Fibroblast of pulmonary artery (primary cell): Measurements from ENCODE around the gene ZNF808.
"Not testable (repeated sequence)": the region's sequence is repeated elsewhere in the genome, so short reads cannot be mapped to it uniquely, and the experiment has no call there.

ENCODE experiments used
- DNase-seq: peaks from one replicate; pipeline ENCODE4 v3.0.0-alpha.2; 2010; ENCODE audit warnings: low read depth
- H3K4me3 ChIP-seq: replicated peaks from 2 replicates; pipeline ENCODE4 v1.5.1; 2011; ENCODE audit warnings: low read depth, mild to moderate bottlenecking, control low read depth, low read length, moderate library complexity
- TF ChIP-seq, protein P1 (sequence below): IDR thresholded peaks from 2 replicates; pipeline ENCODE4 v1.5.1; 2011; ENCODE audit warnings: mild to moderate bottlenecking, control low read depth, low read length, inconsistent platforms; ENCODE audit errors: missing control alignments

ZNF808 gene

GRCh38 chr19:52532480-52532879 lies 5.0 kb downstream of the ZNF808 start:
- DNase-seq = no peak
- TF ChIP-seq, protein P1, sequence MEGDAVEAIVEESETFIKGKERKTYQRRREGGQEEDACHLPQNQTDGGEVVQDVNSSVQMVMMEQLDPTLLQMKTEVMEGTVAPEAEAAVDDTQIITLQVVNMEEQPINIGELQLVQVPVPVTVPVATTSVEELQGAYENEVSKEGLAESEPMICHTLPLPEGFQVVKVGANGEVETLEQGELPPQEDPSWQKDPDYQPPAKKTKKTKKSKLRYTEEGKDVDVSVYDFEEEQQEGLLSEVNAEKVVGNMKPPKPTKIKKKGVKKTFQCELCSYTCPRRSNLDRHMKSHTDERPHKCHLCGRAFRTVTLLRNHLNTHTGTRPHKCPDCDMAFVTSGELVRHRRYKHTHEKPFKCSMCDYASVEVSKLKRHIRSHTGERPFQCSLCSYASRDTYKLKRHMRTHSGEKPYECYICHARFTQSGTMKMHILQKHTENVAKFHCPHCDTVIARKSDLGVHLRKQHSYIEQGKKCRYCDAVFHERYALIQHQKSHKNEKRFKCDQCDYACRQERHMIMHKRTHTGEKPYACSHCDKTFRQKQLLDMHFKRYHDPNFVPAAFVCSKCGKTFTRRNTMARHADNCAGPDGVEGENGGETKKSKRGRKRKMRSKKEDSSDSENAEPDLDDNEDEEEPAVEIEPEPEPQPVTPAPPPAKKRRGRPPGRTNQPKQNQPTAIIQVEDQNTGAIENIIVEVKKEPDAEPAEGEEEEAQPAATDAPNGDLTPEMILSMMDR = no peak
- H3K4me3 ChIP-seq = no peak overlapping the region

DNA sequence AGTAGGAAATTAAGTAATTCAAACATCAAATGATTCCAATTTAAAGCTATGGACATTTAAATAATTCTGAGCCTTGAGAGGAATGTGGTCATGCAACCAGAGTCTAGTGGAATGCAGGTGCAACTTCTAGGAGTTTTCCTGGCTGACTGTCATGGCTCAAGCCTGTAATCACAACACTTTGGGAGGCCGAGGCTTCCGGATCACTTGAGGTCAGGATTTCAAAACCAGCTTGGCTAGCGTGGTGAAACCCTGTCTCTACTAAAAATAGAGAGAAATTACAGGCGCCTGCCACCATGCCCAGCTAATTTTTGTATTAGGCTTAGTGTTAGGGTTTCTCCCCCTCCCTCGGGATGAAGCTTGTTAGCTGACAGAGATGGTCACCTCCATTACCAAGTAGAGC lies 6.4 kb downstream of the ZNF808 start:
- TF ChIP-seq, protein P1 = no peak
- no peak overlapping the region for H3K4me3 ChIP-seq
- no peak for DNase-seq

DNA sequence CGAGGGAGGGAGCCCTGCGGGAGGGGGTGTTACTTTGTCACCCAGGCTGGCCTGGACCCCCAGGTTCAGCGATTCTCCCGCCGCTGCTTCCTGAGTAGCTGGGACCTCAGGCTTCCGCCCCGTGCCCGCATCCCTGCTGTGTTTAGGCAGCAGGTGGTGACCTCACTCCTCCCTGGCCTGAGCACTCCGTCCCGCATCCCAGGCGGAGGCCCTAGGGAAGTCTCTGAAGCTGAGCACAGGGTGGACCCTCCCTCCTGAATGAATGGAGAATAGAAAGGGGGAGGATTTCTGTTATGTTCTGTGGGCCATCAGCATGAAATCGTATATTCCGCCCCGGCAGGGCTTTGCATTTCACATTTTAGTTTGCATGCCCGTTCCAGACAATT lies 7.9 kb downstream of the ZNF808 start:
- DNase-seq = not testable (repeated sequence)
- H3K4me3 ChIP-seq = peak overlapping the region; percentile 68

DNA sequence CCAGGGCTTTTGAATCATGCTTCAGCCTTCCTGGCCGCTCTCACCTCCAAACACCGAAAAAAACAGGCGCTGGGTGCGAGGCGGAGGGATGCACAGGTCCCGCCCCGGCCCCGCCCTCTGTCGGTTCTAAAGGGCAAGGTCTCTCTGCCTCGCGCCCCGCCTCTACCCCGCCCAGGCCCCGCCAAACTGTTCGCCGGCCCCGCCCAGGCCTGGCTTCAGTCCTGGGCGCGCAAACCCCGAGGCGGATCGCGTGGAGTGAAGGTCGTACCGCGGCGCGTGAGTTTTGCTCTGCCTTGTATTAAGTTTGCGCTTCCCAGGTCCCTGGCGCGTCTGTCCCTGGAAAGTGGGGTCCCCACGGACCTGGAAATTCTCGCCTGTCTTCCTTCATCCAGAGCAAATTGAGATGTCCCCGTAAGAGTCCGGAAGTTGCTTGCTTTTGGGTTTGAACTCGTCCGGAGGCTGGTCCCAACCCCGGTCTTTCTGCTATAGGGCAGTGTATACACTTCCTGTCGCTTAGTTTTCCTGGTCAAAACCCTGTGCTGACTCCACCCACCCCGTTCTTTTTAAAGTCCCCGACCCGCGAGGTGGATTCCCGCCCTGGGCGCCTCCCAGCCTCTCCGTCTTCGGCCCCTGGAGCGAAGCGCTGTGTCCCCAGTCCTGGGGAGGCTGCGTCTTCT lies 8.4 kb downstream of the ZNF808 start:
- H3K4me3 ChIP-seq = peak overlapping the region; percentile 68
- TF ChIP-seq, protein P1 = no peak
- peak; percentile 71 for DNase-seq

DNA sequence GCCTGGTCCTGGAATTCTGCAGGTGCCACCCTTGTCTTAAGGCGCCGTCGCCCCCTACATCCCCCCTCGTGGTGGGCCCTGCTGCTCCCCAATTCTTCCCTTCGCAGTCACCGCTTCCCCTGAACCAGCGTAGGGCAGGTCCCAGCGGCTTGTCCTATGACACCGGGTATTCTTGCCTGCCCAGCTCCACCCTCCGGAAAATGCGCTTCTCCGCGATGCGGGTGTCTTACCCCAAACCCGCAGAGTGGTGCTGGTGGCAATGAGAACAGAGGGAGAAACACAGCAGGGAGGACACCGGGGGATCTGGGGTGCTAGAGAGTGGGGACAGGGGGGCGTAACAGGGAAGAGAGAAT lies 9.0 kb downstream of the ZNF808 start:
- TF ChIP-seq, protein P1 = no peak
- no peak for DNase-seq
- H3K4me3 ChIP-seq = peak overlapping the region; percentile 68

GRCh38 chr19:52538815-52539214 lies 11.3 kb downstream of the ZNF808 start:
- not testable (repeated sequence) for DNase-seq, H3K4me3 ChIP-seq

DNA sequence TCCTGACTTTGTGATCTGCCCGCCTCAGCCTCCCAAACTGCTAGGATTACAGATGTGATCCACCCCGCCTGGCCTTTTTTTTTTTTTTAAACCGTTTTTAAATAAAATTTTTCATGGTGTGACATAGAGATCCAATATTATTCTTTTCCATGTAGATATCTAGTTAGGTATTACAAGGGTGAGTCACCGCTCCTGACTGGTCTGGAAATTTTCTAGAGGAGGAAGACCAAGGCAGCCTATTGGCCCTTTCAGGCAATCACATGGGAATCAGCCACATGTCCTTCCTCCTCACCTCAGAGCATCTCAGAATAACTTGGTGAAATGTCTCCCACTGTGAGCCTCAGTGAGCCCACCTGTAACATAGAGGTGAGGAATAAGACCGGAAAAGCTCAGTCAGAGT lies 13.7 kb downstream of the ZNF808 start:
- H3K4me3 ChIP-seq = not testable (repeated sequence)

DNA sequence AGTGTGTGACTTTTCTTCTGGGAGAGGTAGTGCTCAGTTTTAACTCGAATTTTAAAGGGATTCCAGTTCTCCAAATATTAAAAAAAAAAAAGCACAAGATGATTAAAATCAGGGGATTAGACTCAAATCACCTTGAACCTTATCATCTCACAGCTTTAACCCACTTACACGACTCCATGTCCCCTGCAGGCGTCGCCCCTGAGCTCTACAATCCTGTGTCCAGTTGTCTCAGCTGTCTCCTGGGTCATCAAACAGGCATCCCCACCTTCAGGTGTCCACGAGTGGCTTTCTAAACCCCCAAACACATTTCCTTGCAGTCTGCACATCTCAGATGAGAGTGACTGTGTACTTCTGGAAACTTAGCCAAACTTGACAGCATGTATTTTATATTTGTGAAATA lies 14.1 kb downstream of the ZNF808 start:
- no peak overlapping the region for H3K4me3 ChIP-seq
- TF ChIP-seq, protein P1 = no peak
- DNase-seq = no peak

More for the DNA sequence above, 13.7 kb downstream of the ZNF808 start:
- not testable (repeated sequence) for DNase-seq

DNA sequence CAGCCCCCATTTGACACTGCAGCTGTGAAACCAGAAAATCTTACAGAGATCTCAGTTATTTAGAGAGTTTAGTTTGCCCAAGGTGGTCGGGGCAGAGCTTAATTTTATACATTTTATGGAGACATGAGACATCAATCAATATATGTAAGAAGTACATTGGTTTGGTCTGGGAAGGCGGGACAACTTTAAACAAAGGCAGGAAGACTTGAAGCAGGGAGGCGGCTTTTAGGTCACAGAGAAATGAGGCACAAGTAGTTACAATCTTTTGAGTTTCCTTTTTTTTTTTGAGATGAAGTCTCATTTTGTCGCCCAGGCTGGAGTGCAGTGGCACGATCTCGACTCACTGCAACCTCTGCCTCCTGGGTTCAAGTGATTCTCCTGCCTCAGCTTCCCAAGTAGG lies 15.1 kb downstream of the ZNF808 start:
- not testable (repeated sequence) for DNase-seq, H3K4me3 ChIP-seq
